Smooth muscle cell (in vitro differentiated cells): ENCODE measurements around the gene SEMA3F. TPM values are rescaled to one million over a fixed set of nuclear protein-coding genes. Genes with fewer than 3 reads are reported as not detected.
A peak's percentile ranks its signal among the peaks of the same experiment; 100 is the strongest.

ENCODE experiments used
- DNase-seq: peaks from one replicate; lab custom pipeline; 2025; ENCODE audit not compliant: unreplicated experiment; lab: John Stamatoyannopoulos, UW
- H2AFZ ChIP-seq: fragments of 200-600 bp; sonication (generic); 2 replicates; pipeline ENCODE4 v1.6.0; 2016; ENCODE audit warnings: antibody characterized with exemption, low read depth, mild to moderate bottlenecking
- H3F3A ChIP-seq: fragments of 200-600 bp; sonication (generic); 2 replicates; pipeline ENCODE4 v1.6.0; 2017; ENCODE audit warnings: antibody characterized with exemption, low read depth
- H3K27ac ChIP-seq: fragments of 200-600 bp; sonication (generic); 2 replicates; pipeline ENCODE4 v1.5.1; 2016; ENCODE audit warnings: low read depth, mild to moderate bottlenecking
- H3K27me3 ChIP-seq: fragments of 200-600 bp; sonication (generic); 2 replicates; pipeline ENCODE4 v1.6.1; 2016; ENCODE audit warnings: low read depth, mild to moderate bottlenecking
- H3K36me3 ChIP-seq: fragments of 200-600 bp; sonication (generic); 2 replicates; pipeline ENCODE4 v1.5.1; 2016; ENCODE audit warnings: low read depth
- H3K4me1 ChIP-seq: fragments of 200-600 bp; sonication (generic); 2 replicates; pipeline ENCODE4 v1.5.1; 2016; ENCODE audit warnings: low read depth
- H3K4me2 ChIP-seq: fragments of 200-600 bp; sonication (generic); 2 replicates; pipeline ENCODE4 v1.6.0; 2016; ENCODE audit warnings: mild to moderate bottlenecking
- H3K4me3 ChIP-seq: fragments of 200-600 bp; sonication (generic); 2 replicates; pipeline ENCODE4 v1.5.1; 2016; ENCODE audit warnings: mild to moderate bottlenecking
- H3K79me2 ChIP-seq: fragments of 200-600 bp; sonication (generic); 2 replicates; pipeline ENCODE4 v1.6.0; 2016; ENCODE audit warnings: low read depth, mild to moderate bottlenecking
- H3K9ac ChIP-seq: fragments of 200-600 bp; sonication (generic); 2 replicates; pipeline ENCODE4 v1.6.0; 2016; ENCODE audit warnings: low read depth
- H3K9me3 ChIP-seq: fragments of 200-600 bp; sonication (generic); replicated peaks from 2 replicates; pipeline ENCODE4 v1.5.1; 2016; ENCODE audit warnings: low read depth
- H4K20me1 ChIP-seq: fragments of 200-600 bp; sonication (generic); 2 replicates; pipeline ENCODE4 v1.6.0; 2016; ENCODE audit warnings: low read depth
- CTCF ChIP-seq: fragments of 200-600 bp; sonication (generic); IDR thresholded peaks from 2 replicates; pipeline ENCODE4 v1.5.1; 2017; ENCODE audit warnings: borderline replicate concordance, mild to moderate bottlenecking, antibody characterized with exemption; ENCODE audit not compliant: insufficient read depth, poor library complexity, severe bottlenecking
- WGBS: methylation state at CpG from one replicate; pipeline ENCODE4 v1.1.7; 2016; ENCODE audit warnings: low lambda C conversion rate; 5-methylcytosine and 5-hydroxymethylcytosine counted together
- polyA plus RNA-seq: library from polyadenylated mRNA; unstranded; fragments of >200 nt; fragmentation: Nextera tagmentation; extraction: Ambion mirVana; gene quantifications from 2 replicates; pipeline ENCODE4 v1.2.1, GENCODE V29; 2016
- total RNA-seq: library from RNA; depleted of rRNA; stranded (reverse); fragments of >200 nt; gene quantifications from 2 replicates; pipeline ENCODE4 v1.2.3, GENCODE V29; 2014

The SEMA3F gene
- total and polyA plus RNA-seq, 2 experiments from 2014 or later: 9.2 to 16.9 TPM

- H3K4me3 ChIP-seq: peak overlapping the region; percentile 63
- H4K20me1 ChIP-seq: peaks cover 9% of the 10 kb centered on the region
- no peak for DNase-seq
- no peaks in the 10 kb centered on the region for H3K79me2 ChIP-seq
- H3K9ac ChIP-seq: peak overlapping the region; percentile 22
- H3K4me1 ChIP-seq: peaks cover 23% of the 10 kb centered on the region
- no peaks in the 10 kb centered on the region for H3F3A ChIP-seq
- H3K27ac ChIP-seq: no peak overlapping the region
- peak overlapping the region; percentile 62 for H2AFZ ChIP-seq
- 25% methylated on average over 14 of the region's 20 CpGs for WGBS
- H3K27me3 ChIP-seq: peaks cover 31% of the 10 kb centered on the region
- no peak for TF ChIP-seq CTCF
- no peaks in the 10 kb centered on the region for H3K9me3 ChIP-seq
- peak overlapping the region; percentile 91 for H3K4me2 ChIP-seq
- H3K36me3 ChIP-seq: no peaks in the 10 kb centered on the region
Measured at GRCh38 chr3:50156549-50157493, 1.7 kb downstream of the SEMA3F start.

GRCh38 chr3:50157827-50158529 is 2.9 kb downstream of the SEMA3F start:
- H3K27ac ChIP-seq: no peak overlapping the region
- no peaks in the 10 kb centered on the region for H3K36me3 ChIP-seq
- peaks cover 23% of the 10 kb centered on the region for H3K4me1 ChIP-seq
- no peak overlapping the region for H3K4me3 ChIP-seq
- peak overlapping the region; percentile 91 for H3K4me2 ChIP-seq
- H3K79me2 ChIP-seq: no peaks in the 10 kb centered on the region
- no peak for DNase-seq
- H3K9me3 ChIP-seq: no peaks in the 10 kb centered on the region
- WGBS: 80% methylated on average over 12 of the region's 12 CpGs
- H3K27me3 ChIP-seq: peaks cover 31% of the 10 kb centered on the region
- TF ChIP-seq CTCF: no peak
- no peaks in the 10 kb centered on the region for H3F3A ChIP-seq
- peaks cover 9% of the 10 kb centered on the region for H4K20me1 ChIP-seq
- H2AFZ ChIP-seq: no peak overlapping the region
- H3K9ac ChIP-seq: no peak overlapping the region

- Histone ChIP-seq H3K27me3 (peaks cover 29% of the 10 kb centered on the region), H2AFZ (no peak overlapping the region), H3K79me2 (no peaks in the 10 kb centered on the region), H4K20me1 (peaks cover 13% of the 10 kb centered on the region), H3K4me1 (peaks cover 23% of the 10 kb centered on the region), H3K9ac (no peak overlapping the region), H3K36me3 (no peaks in the 10 kb centered on the region), H3K9me3 (no peaks in the 10 kb centered on the region), H3F3A (no peaks in the 10 kb centered on the region), H3K27ac (no peak overlapping the region), H3K4me3 (no peak overlapping the region), H3K4me2 (no peak overlapping the region)
- no peak for DNase-seq
- 92% methylated on average over 10 of the region's 10 CpGs for WGBS
- no peak for TF ChIP-seq CTCF
Measured at GRCh38 chr3:50158530-50159146, 3.5 kb downstream of the SEMA3F start.
